Effector memory CD4-positive, alpha-beta T cell (primary cell): ENCODE measurements around the gene TERF2IP.

ENCODE experiments used
- DNase-seq, 3 donors: peaks; one replicate each; pipeline ENCODE4 v3.0.0-alpha.2; 2020
- H3K27ac ChIP-seq: 2 replicates; pipeline ENCODE4 v1.7.0; 2013; ENCODE audit warnings: mild to moderate bottlenecking, low read length, moderate library complexity; ENCODE audit not compliant: insufficient read depth, poor library complexity, severe bottlenecking
- H3K27me3 ChIP-seq: replicated peaks from 2 replicates; pipeline ENCODE4 v1.7.0; 2013; ENCODE audit warnings: mild to moderate bottlenecking, low read length; ENCODE audit not compliant: insufficient read depth, control insufficient read depth, poor library complexity, severe bottlenecking
- H3K36me3 ChIP-seq: 2 replicates; pipeline ENCODE4 v1.7.0; 2013; ENCODE audit warnings: mild to moderate bottlenecking, low read length, moderate library complexity; ENCODE audit not compliant: control insufficient read depth, insufficient read depth
- H3K4me1 ChIP-seq: 2 replicates; pipeline ENCODE4 v1.7.0; 2013; ENCODE audit warnings: low read length, mild to moderate bottlenecking; ENCODE audit not compliant: control insufficient read depth, insufficient read depth, poor library complexity, severe bottlenecking
- H3K4me3 ChIP-seq: 2 replicates; pipeline ENCODE4 v1.7.0; 2013; ENCODE audit warnings: low read length, low read depth, mild to moderate bottlenecking; ENCODE audit not compliant: insufficient read depth, poor library complexity, severe bottlenecking
- H3K9me3 ChIP-seq: 2 replicates; pipeline ENCODE4 v1.7.0; 2013; ENCODE audit warnings: mild to moderate bottlenecking, low read length, moderate library complexity; ENCODE audit not compliant: control insufficient read depth

The TERF2IP gene

DNA sequence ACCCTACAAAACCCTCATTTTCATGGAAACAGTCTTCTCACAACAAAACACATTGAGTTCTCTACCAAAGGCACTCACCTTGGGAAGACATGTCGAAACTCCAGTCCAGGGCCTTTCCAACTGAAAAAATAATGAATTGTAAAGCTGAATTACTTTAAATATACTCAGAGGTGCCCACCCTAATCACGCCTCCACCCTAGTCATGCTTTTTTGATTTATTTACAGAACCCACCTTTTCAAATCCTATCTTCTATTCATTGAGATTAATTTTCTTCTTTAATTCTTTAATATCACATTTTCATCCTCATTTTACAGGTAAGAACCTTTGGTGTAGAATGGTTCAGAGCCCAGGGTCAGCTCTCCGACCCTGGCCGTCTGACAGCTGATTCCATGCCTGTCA, 29.3 kb downstream of the TERF2IP start, which contains the start of gene CPHXL2:
Gene CPHXL2, minus strand, starts transcription at position 101 of the 400 bp plus-strand sequence. Its CDS starts 10 bp downstream, at position 91.
- Histone ChIP-seq H3K4me3 (no peak within 1 kb of the TSS), H3K27me3 (no peaks in the 10 kb centered on the region), H3K9me3 (no peaks in the 10 kb centered on the region), H3K36me3 (no peaks in the 10 kb centered on the region), H3K4me1 (no peaks in the 10 kb centered on the region), H3K27ac (no peak within 1 kb of the TSS)
- no peak for DNase-seq

DNA sequence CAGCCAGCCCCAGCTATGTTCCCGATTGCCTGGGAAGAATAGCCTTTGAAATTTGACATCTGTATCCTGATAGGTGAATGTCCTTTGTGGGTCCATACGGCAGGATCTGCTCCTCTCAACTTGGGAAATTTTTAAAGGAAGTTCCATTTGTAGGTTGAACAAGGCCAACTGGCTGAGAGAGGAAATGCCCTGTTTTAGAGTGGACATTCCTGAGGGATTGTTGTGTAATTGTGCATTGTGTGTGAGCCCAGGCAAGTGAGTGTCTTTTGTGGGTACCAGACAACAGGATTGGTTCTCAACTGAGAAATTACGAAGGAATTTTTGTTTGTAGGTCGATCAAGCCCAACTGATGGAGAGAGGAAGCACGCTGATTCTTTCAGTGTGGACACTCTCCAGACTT, 31.8 kb downstream of the TERF2IP start:
- no peaks in the 10 kb centered on the region for H3K9me3 ChIP-seq
- no peak overlapping the region for H3K4me3 ChIP-seq
- no peak overlapping the region for H3K27ac ChIP-seq

DNA sequence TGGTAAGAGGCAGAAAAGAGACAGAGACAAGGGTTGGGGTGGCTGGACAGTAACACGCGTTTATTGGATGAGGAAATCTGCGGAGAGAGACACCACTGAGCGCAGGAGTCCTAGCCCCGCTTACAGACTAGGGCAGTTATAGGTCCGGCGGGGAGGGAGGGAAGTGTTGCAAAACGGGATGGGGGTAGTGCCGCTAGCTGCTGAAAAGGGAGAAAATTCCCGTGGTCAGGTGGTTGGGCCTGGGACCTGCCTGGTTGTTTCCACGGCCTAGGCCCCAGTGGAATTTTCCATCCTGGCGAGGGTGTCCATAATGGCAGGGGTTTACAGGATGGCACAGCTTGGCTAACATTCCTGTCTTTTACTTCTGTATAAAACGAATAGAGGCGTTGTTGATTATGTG, 34.7 kb downstream of the TERF2IP start:
- H3K27ac ChIP-seq: no peak overlapping the region
- H3K4me3 ChIP-seq: no peak overlapping the region
- H3K4me1 ChIP-seq: no peaks in the 10 kb centered on the region
- no peaks in the 10 kb centered on the region for H3K9me3 ChIP-seq
- no peaks in the 10 kb centered on the region for H3K27me3 ChIP-seq
- H3K36me3 ChIP-seq: no peaks in the 10 kb centered on the region
- no peak for DNase-seq

More for the DNA sequence above, 31.8 kb downstream of the TERF2IP start:
- no peak for DNase-seq
- Histone ChIP-seq H3K4me1 (no peaks in the 10 kb centered on the region), H3K36me3 (no peaks in the 10 kb centered on the region), H3K27me3 (no peaks in the 10 kb centered on the region)

DNA sequence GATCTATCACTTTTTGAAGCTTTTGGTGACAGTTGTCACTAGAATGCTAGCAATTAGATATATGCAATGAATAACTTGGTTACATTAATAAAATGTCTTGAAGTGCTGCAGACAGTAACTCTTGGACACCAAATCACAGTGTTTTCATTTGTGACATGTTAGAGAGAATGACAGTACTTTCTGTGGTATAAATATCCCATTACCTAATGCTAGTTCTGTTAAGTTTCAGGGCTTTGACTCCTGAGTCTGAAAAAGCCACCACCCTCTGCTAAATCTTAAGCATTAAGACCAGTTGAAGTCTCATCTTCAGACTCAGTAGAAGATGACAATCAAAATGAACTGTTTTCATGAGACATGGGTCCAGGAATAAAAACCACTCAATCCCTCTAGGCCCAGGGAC, 39.8 kb downstream of the TERF2IP start:
- Histone ChIP-seq H3K36me3 (no peaks in the 10 kb centered on the region), H3K4me3 (no peak overlapping the region), H3K9me3 (no peaks in the 10 kb centered on the region), H3K27me3 (no peaks in the 10 kb centered on the region), H3K27ac (no peak overlapping the region), H3K4me1 (no peaks in the 10 kb centered on the region)
- no peak for DNase-seq

DNA sequence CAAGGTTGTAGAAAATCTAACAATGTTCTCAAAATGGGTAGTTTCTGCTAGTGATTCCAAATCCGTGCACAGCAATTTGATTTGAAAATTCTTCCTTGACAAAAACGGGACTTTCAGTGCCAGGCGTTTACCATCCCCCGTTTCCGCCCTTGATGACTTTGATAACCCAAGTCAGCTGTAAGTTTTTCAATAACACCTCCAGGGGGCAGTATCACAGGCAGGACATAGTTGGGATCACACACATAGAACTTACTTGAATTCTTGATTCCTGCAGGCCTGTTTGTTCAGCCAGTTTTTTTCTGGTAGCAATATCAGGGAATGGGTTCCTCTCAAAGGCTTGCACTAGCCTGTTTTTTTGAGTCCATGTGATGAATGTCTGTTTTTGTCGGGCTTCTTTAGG, 48.1 kb downstream of the TERF2IP start:
- H3K4me1 ChIP-seq: no peaks in the 10 kb centered on the region
- no peaks in the 10 kb centered on the region for H3K27me3 ChIP-seq
- no peaks in the 10 kb centered on the region for H3K36me3 ChIP-seq
- H3K9me3 ChIP-seq: no peaks in the 10 kb centered on the region
- H3K4me3 ChIP-seq: no peak overlapping the region
- H3K27ac ChIP-seq: no peak overlapping the region
- no peak for DNase-seq

DNA sequence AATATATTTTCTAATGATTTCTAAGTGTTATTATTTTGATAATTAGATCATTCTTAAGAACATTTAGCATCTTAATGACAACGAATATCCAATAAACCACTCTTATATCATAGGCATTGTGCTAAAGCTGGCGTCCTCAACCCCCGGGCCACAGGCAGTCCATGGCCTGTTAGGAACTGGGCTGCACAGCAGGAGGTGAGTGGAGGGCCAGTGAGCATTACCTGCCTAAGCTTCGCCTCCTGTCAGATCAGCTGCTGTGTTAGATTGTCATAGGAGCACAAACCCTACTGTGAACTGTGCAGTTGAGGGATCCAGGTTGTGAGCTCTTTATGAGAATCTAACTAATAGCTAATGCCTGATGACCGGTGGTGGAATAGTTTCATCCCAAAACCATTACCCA, 50.0 kb downstream of the TERF2IP start:
- Histone ChIP-seq H3K27me3 (no peaks in the 10 kb centered on the region), H3K36me3 (no peaks in the 10 kb centered on the region), H3K27ac (no peak overlapping the region), H3K9me3 (no peaks in the 10 kb centered on the region), H3K4me1 (no peaks in the 10 kb centered on the region), H3K4me3 (no peak overlapping the region)
- DNase-seq: no peak

DNA sequence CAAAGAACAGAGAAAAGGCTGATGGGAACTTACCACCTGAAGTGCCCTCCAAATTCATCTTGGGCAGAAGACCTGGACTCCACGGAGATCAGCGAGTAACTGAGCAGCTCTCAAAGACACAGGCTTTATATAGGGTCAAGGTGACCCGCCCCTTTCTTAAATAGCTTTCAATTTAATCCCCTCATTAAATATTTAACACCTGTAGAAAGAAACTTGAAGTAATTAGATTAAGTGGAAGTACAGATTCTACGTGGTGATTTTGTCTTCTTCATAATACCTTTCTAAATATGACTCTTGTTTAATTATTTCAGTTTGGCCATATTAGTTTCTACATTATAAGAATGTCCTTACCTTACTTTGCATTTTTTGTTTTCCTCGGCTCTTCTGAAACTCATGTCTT, 53.8 kb downstream of the TERF2IP start, which contains the start of gene DUXB:
Gene DUXB, minus strand, starts transcription at position 101 of the 400 bp plus-strand sequence. Its CDS starts 43 bp downstream, at position 58.
- H3K36me3 ChIP-seq: no peaks in the 10 kb centered on the region
- no peaks in the 10 kb centered on the region for H3K9me3 ChIP-seq
- no peak within 1 kb of the TSS for H3K4me3 ChIP-seq
- H3K27me3 ChIP-seq: no peaks in the 10 kb centered on the region
- no peaks in the 10 kb centered on the region for H3K4me1 ChIP-seq
- no peak for DNase-seq
- H3K27ac ChIP-seq: no peak within 1 kb of the TSS

DNA sequence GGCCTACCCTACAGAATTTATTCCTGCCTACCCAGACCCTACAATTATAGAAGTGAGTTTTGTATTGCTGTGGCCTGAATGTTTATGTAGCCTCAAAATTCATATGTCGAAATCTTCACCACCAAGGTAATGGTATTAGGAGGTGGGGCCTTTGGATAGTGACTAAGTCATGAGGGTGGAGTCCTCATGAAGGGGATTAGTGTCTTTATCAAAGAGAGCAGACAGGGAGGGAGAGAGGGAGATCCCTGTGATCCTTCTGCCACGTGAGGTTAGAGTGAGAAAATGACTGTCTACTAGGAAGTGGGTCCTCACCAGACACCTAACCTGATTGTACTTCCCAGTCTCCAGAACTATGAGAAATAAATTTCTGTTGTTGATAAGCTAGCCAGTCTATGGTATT, 54.7 kb downstream of the TERF2IP start:
- H3K27ac ChIP-seq: no peak overlapping the region
- H3K27me3 ChIP-seq: no peaks in the 10 kb centered on the region
- H3K9me3 ChIP-seq: no peaks in the 10 kb centered on the region
- no peak overlapping the region for H3K4me3 ChIP-seq
- H3K4me1 ChIP-seq: no peaks in the 10 kb centered on the region
- H3K36me3 ChIP-seq: no peaks in the 10 kb centered on the region
- no peak for DNase-seq

DNA sequence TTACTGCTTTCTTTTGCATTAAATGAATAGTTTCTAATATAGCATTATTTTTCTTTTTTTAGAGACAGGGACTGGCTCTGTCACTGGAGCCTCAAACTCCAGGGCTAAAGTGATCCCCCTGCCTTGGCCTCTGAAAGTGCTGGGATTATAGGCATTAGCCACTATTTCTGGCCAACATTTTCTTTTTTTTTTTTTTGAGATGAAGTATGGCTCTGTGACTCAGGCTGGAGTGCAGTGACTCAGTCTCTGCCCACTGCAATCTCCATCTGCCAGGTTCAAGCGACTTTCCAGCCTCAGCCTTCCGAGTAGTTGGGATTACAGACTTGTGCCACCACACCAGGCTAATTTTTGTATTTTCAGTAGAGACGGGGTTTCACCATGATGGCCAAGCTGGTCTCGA, 55.7 kb downstream of the TERF2IP start:
- H3K9me3 ChIP-seq: no peaks in the 10 kb centered on the region
- no peak overlapping the region for H3K27ac ChIP-seq
- no peak overlapping the region for H3K4me3 ChIP-seq
- no peaks in the 10 kb centered on the region for H3K4me1 ChIP-seq
- no peak for DNase-seq
- no peaks in the 10 kb centered on the region for H3K36me3 ChIP-seq
- no peaks in the 10 kb centered on the region for H3K27me3 ChIP-seq
